ENCODE results near the gene CDC42. TPM values are rescaled to one million over a fixed set of nuclear protein-coding genes. Genes with fewer than 3 reads are reported as not detected.

Gene CDC42
- total and polyA plus RNA-seq, 7 donors, result 173 to 375 (median 246) TPM

GRCh38 chr1:22107126-22107525, 54.6 kb downstream of the CDC42 start:
- Histone ChIP-seq H3K9me3 (no peaks in the 10 kb centered on the region), H3K27me3 (no peaks in the 10 kb centered on the region), H3K36me3 (peaks cover 0 to 9% (median 0%) of the 10 kb centered on the region in 4 donors), H3K4me3 (no peak overlapping the region), H3K4me1 (peaks cover 0 to 77% (median 58%) of the 10 kb centered on the region in 4 donors), H3K27ac (peak overlapping the region in 1 of 4 donors; percentile 61)
- intact Hi-C loops (cut with DNase I), result loop anchor here (5.0 to 10.0 kb wide), 2 partner anchors 168 to 310 kb away; no protein-coding TSS in a partner anchor
- WGBS, 2 donors, result 91 to 95% methylated on average over 5 of the region's 5 CpGs
- DNase-seq, result no peak
- TF ChIP-seq POLR2AphosphoS5 (IDR thresholded peaks at IDR 0.05), result no peak
- no peak for TF ChIP-seq EP300 (IDR thresholded peaks at IDR 0.05)
- TF ChIP-seq CTCF (IDR thresholded peaks at IDR 0.05), result no peak
- no peak for TF ChIP-seq POLR2A (IDR thresholded peaks at IDR 0.05)

- Histone ChIP-seq H3K27ac (peak overlapping the region in 3 of 4 donors; percentile 44 to 67 (median 61)), H3K36me3 (peaks cover 0 to 9% (median 0%) of the 10 kb centered on the region in 4 donors), H3K9me3 (no peaks in the 10 kb centered on the region), H3K4me1 (peaks cover 0 to 76% (median 61%) of the 10 kb centered on the region in 4 donors), H3K27me3 (no peaks in the 10 kb centered on the region), H3K4me3 (no peak overlapping the region)
- peak in 3 of 4 donors; percentile 48 to 85 (median 84) for TF ChIP-seq POLR2AphosphoS5 (IDR thresholded peaks at IDR 0.05)
- TF ChIP-seq EP300 (IDR thresholded peaks at IDR 0.05), result peak in 1 of 4 donors; percentile 45
- TF ChIP-seq CTCF (IDR thresholded peaks at IDR 0.05), result no peak
- no peak for TF ChIP-seq POLR2A (IDR thresholded peaks at IDR 0.05)
- 70 to 78% methylated on average over 11 of the region's 11 CpGs for WGBS, 2 donors
- intact Hi-C loops (cut with DNase I), result loop anchor here (5.0 to 10.0 kb wide), 2 partner anchors 166 to 309 kb away; no protein-coding TSS in a partner anchor
- peak; percentile 89 for DNase-seq
These were observed 56.0 kb downstream of the CDC42 start for GRCh38 chr1:22108339-22109105.

GRCh38 chr1:22110016-22110415, 57.5 kb downstream of the CDC42 start:
- WGBS, 2 donors, result 94 to 95% methylated on average over 3 of the region's 3 CpGs
- DNase-seq, result no peak
- intact Hi-C loops (cut with DNase I), result no loop called here
- no peak overlapping the region for H3K27ac ChIP-seq
- no peak for TF ChIP-seq CTCF (IDR thresholded peaks at IDR 0.05)
- no peak for TF ChIP-seq EP300 (IDR thresholded peaks at IDR 0.05)
- no peak for TF ChIP-seq POLR2AphosphoS5 (IDR thresholded peaks at IDR 0.05)
- no peak for TF ChIP-seq POLR2A (IDR thresholded peaks at IDR 0.05)
- peaks cover 0 to 4% (median 0%) of the 10 kb centered on the region in 4 donors for H3K36me3 ChIP-seq
- H3K4me3 ChIP-seq, result no peak overlapping the region
- H3K4me1 ChIP-seq, result peaks cover 0 to 90% (median 75%) of the 10 kb centered on the region in 4 donors
- H3K27me3 ChIP-seq, result no peaks in the 10 kb centered on the region
- H3K9me3 ChIP-seq, result no peaks in the 10 kb centered on the region

GRCh38 chr1:22111115-22111514, 58.6 kb downstream of the CDC42 start:
- no peak for DNase-seq
- intact Hi-C loops (cut with DNase I), result no loop called here
- no peak overlapping the region for H3K27ac ChIP-seq

More at GRCh38 chr1:22111115-22111514, 58.6 kb downstream of the CDC42 start:
- Histone ChIP-seq H3K4me3 (no peak overlapping the region), H3K27me3 (no peaks in the 10 kb centered on the region), H3K4me1 (peaks cover 0 to 97% (median 80%) of the 10 kb centered on the region in 4 donors), H3K9me3 (no peaks in the 10 kb centered on the region), H3K36me3 (no peaks in the 10 kb centered on the region)
- WGBS, 2 donors, result 88 to 92% methylated on average over 1 of the region's 1 CpG
- TF ChIP-seq EP300 (IDR thresholded peaks at IDR 0.05) (no peak), POLR2A (IDR thresholded peaks at IDR 0.05) (no peak), CTCF (IDR thresholded peaks at IDR 0.05) (no peak), POLR2AphosphoS5 (IDR thresholded peaks at IDR 0.05) (no peak)
